PC-9 (cell line): Measurements from ENCODE around the gene ZKSCAN4. TPM values are rescaled to one million over a fixed set of nuclear protein-coding genes. Genes with fewer than 3 reads are reported as not detected.

Source experiments
- BruUV-seq: library from RNA; stranded (reverse); fragments of 400-500 nt; replicated peaks from 2 replicates; lab custom pipeline; 2021; lab: Mats Ljungman, UMichigan
- CTCF ChIA-PET: fragments of 300-600 bp; sonication (Branson Sonifier 250); formaldehyde crosslinking; loops from one replicate; lab custom pipeline; 2022; ENCODE audit warnings: antibody characterized with exemption; lab: Charles Lee
- POLR2A ChIA-PET: fragments of 300-600 bp; sonication (Branson Sonifier 250); formaldehyde crosslinking; loops from one replicate; lab custom pipeline; 2022; ENCODE audit warnings: antibody characterized with exemption; ENCODE audit not compliant: unreplicated experiment; lab: Charles Lee
- DNase-seq, 2 experiments: peaks; one replicate each; pipeline versions ENCODE4 v3.0.0 to v3.0.0-alpha.2; 2015 to 2022; ENCODE audit warnings: mixed read lengths in 1 of 2
- H2AFZ ChIP-seq: fragments of 200-600 bp; sonication (generic); 2 replicates; pipeline ENCODE4 v1.8.1; 2017; ENCODE audit warnings: antibody characterized with exemption
- H3F3A ChIP-seq: fragments of 200-600 bp; sonication (generic); 2 replicates; pipeline ENCODE4 v1.8.1; 2017; ENCODE audit warnings: antibody characterized with exemption, mild to moderate bottlenecking, low read depth; ENCODE audit not compliant: insufficient read depth
- H3K27ac ChIP-seq: fragments of 200-600 bp; sonication (generic); 2 replicates; pipeline ENCODE4 v1.6.1; 2016; ENCODE audit warnings: mixed run types
- H3K27me3 ChIP-seq: fragments of 200-600 bp; sonication (generic); 2 replicates; pipeline ENCODE4 v1.6.1; 2016; ENCODE audit warnings: low read depth, mixed run types; ENCODE audit not compliant: insufficient read depth
- H3K36me3 ChIP-seq: fragments of 200-600 bp; sonication (generic); 2 replicates; pipeline ENCODE4 v1.6.1; 2016; ENCODE audit warnings: low read depth, mixed run types
- H3K4me1 ChIP-seq: fragments of 200-600 bp; sonication (generic); replicated peaks from 2 replicates; pipeline ENCODE4 v1.6.1; 2016; ENCODE audit warnings: mixed run types; ENCODE audit not compliant: insufficient read depth
- H3K4me2 ChIP-seq: fragments of 200-600 bp; sonication (generic); 2 replicates; pipeline ENCODE4 v1.6.1; 2017; ENCODE audit warnings: mixed run types
- H3K4me3 ChIP-seq: fragments of 200-600 bp; sonication (generic); 2 replicates; pipeline ENCODE4 v1.6.1; 2016; ENCODE audit warnings: mixed run types
- H3K79me2 ChIP-seq: fragments of 200-600 bp; sonication (generic); 2 replicates; pipeline ENCODE4 v1.6.1; 2017; ENCODE audit warnings: low read depth, mixed run types
- H3K9me2 ChIP-seq: fragments of 200-600 bp; sonication (generic); 2 replicates; pipeline ENCODE4 v1.8.1; 2017; ENCODE audit warnings: mild to moderate bottlenecking; ENCODE audit not compliant: insufficient read depth
- H3K9me3 ChIP-seq: fragments of 200-600 bp; sonication (generic); 2 replicates; pipeline ENCODE4 v1.8.1; 2016; ENCODE audit warnings: low read depth; ENCODE audit not compliant: insufficient read depth
- H4K20me1 ChIP-seq: fragments of 200-600 bp; sonication (generic); 2 replicates; pipeline ENCODE4 v1.8.1; 2017; ENCODE audit not compliant: insufficient read depth
- EZH2 ChIP-seq: fragments of 200-600 bp; sonication (generic); IDR thresholded peaks from 2 replicates; pipeline ENCODE4 v1.8.0; 2017; ENCODE audit warnings: antibody characterized with exemption, low read depth
- intact Hi-C: fragments of 100-400 bp; cut with micrococcal nuclease; formaldehyde crosslinking; loops from one replicate; pipeline ENCODE4 v1.10.0; 2022; ENCODE audit not compliant: unreplicated experiment
- total RNA-seq: library from RNA; stranded (reverse); gene quantifications from 2 replicates; pipeline ENCODE4 v1.2.3, GENCODE V29; 2021
- TF ChIP-seq, protein P1 (sequence below): fragments of 200-600 bp; sonication (generic); conservative IDR thresholded peaks from 2 replicates; pipeline ENCODE4 v1.6.1; 2017; ENCODE audit warnings: mixed run types, antibody characterized with exemption, mild to moderate bottlenecking, moderate library complexity

The ZKSCAN4 gene
- total RNA-seq, 1 experiment from 2014 or later, result 6.7 TPM

- no peak for TF ChIP-seq EZH2
- TF ChIP-seq, protein P1, sequence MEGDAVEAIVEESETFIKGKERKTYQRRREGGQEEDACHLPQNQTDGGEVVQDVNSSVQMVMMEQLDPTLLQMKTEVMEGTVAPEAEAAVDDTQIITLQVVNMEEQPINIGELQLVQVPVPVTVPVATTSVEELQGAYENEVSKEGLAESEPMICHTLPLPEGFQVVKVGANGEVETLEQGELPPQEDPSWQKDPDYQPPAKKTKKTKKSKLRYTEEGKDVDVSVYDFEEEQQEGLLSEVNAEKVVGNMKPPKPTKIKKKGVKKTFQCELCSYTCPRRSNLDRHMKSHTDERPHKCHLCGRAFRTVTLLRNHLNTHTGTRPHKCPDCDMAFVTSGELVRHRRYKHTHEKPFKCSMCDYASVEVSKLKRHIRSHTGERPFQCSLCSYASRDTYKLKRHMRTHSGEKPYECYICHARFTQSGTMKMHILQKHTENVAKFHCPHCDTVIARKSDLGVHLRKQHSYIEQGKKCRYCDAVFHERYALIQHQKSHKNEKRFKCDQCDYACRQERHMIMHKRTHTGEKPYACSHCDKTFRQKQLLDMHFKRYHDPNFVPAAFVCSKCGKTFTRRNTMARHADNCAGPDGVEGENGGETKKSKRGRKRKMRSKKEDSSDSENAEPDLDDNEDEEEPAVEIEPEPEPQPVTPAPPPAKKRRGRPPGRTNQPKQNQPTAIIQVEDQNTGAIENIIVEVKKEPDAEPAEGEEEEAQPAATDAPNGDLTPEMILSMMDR, result no peak
- DNase-seq, result no peak
- Histone ChIP-seq H3K9me2 (no peaks in the 10 kb centered on the region), H3K4me1 (no peaks in the 10 kb centered on the region), H3K36me3 (no peaks in the 10 kb centered on the region), H3K9me3 (no peaks in the 10 kb centered on the region), H3K4me2 (no peak overlapping the region), H3K4me3 (no peak overlapping the region), H3K79me2 (no peaks in the 10 kb centered on the region), H2AFZ (no peak overlapping the region), H4K20me1 (no peaks in the 10 kb centered on the region), H3K27me3 (no peaks in the 10 kb centered on the region), H3F3A (no peaks in the 10 kb centered on the region), H3K27ac (no peak overlapping the region)
- CTCF ChIA-PET, result no interaction called here
- intact Hi-C loops, result no loop called here
- no TSS peak for BruUV-seq
- POLR2A ChIA-PET, result no interaction called here
Measured at GRCh38 chr6:28239636-28240035, 12.4 kb downstream of the ZKSCAN4 start.

DNA sequence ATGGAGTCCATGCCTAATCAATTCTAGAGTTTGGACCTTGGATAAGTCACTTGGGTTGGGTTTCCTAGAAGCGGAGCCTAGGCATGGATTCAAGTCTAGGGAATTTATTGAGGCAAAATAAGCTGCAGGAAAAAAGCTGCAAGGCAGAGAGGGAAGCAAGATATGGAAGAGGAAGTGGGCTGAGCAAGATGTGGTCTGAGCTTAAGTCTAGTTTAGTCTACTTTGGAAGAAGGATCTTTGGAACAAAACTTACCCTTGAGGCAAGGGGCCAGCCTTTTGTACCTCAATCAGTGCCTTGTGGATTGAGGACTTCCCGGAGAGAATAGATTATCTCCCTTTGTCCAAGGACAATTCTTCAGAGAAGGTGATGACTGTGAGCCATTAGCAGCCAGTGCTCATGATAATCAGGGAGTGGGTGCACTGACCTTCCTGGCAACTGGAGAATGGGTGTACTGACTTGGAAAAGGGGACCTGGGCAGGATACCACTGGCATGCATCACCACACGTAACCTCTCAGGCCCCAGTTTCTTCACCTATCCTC lies 16.1 kb downstream of the ZKSCAN4 start:
- intact Hi-C loops, result no loop called here
- POLR2A ChIA-PET, result no interaction called here

GRCh38 chr6:28232785-28233184 lies 19.3 kb downstream of the ZKSCAN4 start:
- Histone ChIP-seq H4K20me1 (no peaks in the 10 kb centered on the region), H3K4me3 (no peak overlapping the region), H3K9me3 (no peaks in the 10 kb centered on the region), H3K9me2 (no peaks in the 10 kb centered on the region), H3K4me2 (no peak overlapping the region), H3K79me2 (no peaks in the 10 kb centered on the region), H3K36me3 (no peaks in the 10 kb centered on the region; the same call in 1 of the 2 replicates), H3K4me1 (no peaks in the 10 kb centered on the region), H3K27me3 (no peaks in the 10 kb centered on the region), H2AFZ (no peak overlapping the region), H3K27ac (no peak overlapping the region), H3F3A (no peaks in the 10 kb centered on the region)
- intact Hi-C loops, result no loop called here
- TF ChIP-seq, protein P1, result no peak
- TF ChIP-seq EZH2, result no peak
- BruUV-seq, result no TSS peak
- CTCF ChIA-PET, result no interaction called here
- POLR2A ChIA-PET, result no interaction called here
- DNase-seq, result no peak

More for the DNA sequence above, 16.1 kb downstream of the ZKSCAN4 start:
- Histone ChIP-seq H4K20me1 (no peaks in the 10 kb centered on the region), H3K36me3 (no peaks in the 10 kb centered on the region), H3F3A (no peaks in the 10 kb centered on the region), H3K27me3 (no peaks in the 10 kb centered on the region), H2AFZ (no peak overlapping the region), H3K9me3 (no peaks in the 10 kb centered on the region), H3K27ac (no peak overlapping the region), H3K79me2 (no peaks in the 10 kb centered on the region), H3K9me2 (no peaks in the 10 kb centered on the region), H3K4me3 (no peak overlapping the region), H3K4me2 (no peak overlapping the region), H3K4me1 (no peaks in the 10 kb centered on the region)
- no peak for DNase-seq
- BruUV-seq, result no TSS peak
- CTCF ChIA-PET, result no interaction called here
- TF ChIP-seq, protein P1, result no peak
- TF ChIP-seq EZH2, result no peak
